Measurements from ENCODE around the gene PCP2.

The PCP2 gene

GRCh38 chr19:7618771-7619510 lies 14.6 kb downstream of the PCP2 start:
- DNase-seq: no peak

GRCh38 chr19:7618348-7618747 lies 15.2 kb downstream of the PCP2 start:
- DNase-seq: no peak

- DNase-seq: no peak
Measured at GRCh38 chr19:7617735-7618134, 15.8 kb downstream of the PCP2 start.

- no peak for DNase-seq
Measured at GRCh38 chr19:7617172-7617571, 16.3 kb downstream of the PCP2 start.

GRCh38 chr19:7614859-7615741 lies 18.4 kb downstream of the PCP2 start:
- DNase-seq: no peak

- DNase-seq: no peak
Measured at GRCh38 chr19:7612282-7613274, 20.9 kb downstream of the PCP2 start.

GRCh38 chr19:7611541-7612279 lies 21.8 kb downstream of the PCP2 start:
- no peak for DNase-seq

GRCh38 chr19:7610491-7611240 lies 22.9 kb downstream of the PCP2 start:
- no peak for DNase-seq

- no peak for DNase-seq
Measured at GRCh38 chr19:7607874-7608560, 25.5 kb downstream of the PCP2 start.

DNA sequence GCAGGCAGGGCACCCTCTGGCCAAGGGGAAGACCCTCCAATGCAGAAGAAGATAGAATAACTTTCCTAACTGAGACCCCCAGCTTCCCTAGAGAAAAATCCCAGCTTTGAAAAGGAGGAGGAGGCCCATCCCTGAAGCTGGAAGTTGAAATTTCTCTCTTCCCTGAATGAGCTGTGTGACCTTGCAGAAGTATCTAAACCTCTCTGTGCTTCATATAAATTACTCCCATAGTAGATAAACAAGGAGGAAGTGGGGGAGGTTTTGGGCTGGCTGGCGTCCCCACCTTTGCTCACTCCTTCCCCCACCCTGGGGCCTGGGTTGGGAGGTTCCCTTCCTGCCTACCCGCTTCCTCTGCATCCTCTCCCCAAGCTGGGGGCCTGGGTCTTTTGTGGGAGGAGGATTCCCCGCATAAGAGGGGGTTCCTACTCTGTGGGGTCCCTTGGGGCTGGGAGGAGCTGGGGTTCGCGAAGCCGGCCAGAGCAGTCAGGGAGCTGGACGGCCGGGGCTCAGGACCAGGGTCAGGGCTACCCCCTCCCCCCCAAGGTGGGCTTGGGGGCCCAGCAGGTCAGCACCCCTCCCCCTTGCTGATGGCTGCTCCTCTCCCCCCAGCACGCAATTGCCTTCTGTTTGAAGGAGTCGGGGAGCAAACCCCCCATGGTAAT lies 26.2 kb downstream of the PCP2 start:
- DNase-seq: no peak

- no peak for DNase-seq
Measured at GRCh38 chr19:7606289-7606688, 27.2 kb downstream of the PCP2 start.

- DNase-seq: no peak
Measured at GRCh38 chr19:7605490-7606222, 27.9 kb downstream of the PCP2 start.

DNA sequence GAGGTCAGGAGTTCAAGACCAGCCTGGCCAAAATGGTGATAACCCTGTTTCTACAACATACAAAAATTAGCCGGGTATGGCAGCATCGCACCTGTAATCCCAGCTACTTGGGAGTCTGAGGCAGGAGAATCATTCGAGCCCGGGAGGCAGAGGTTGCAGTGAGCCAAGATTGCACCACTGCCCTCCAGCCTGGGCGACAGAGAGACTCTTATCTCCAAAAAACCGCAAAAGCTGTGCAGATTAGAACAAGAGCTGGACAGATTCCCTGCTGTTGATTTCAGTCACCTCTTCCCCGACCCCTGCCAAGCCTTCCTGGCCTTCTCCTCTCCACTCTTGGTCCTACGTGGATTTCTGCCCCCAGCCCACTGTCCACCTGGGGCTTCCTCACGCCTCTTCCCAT lies 29.6 kb downstream of the PCP2 start:
- DNase-seq: no peak

DNA sequence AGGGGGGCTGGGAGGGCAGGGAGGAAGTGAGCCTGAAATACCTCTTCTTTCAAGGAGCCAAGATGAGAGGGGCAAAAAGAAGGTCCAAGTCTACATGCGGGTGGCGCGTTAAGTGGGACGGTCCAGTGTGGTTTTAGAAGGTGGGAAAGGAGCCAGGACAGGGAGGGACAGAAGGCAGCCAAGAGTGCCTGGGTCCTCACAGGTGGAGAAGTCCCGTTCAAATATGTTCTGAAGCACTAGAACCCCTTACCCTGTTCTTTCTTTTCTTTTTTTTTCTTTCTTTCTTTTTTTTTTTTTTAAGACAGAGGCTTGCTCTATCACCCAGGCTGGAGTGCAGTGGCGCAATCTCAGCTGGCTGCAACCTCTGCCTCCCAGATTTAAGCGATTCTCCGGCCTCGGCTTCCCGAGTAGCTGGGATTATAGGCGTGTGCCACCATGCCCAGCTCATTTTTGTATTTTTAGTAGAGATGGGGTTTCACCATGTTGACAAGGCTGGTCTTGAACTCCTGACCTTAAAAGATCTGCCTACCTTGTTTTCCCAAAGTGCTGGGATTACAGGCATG lies 30.5 kb downstream of the PCP2 start:
- DNase-seq: no peak

DNA sequence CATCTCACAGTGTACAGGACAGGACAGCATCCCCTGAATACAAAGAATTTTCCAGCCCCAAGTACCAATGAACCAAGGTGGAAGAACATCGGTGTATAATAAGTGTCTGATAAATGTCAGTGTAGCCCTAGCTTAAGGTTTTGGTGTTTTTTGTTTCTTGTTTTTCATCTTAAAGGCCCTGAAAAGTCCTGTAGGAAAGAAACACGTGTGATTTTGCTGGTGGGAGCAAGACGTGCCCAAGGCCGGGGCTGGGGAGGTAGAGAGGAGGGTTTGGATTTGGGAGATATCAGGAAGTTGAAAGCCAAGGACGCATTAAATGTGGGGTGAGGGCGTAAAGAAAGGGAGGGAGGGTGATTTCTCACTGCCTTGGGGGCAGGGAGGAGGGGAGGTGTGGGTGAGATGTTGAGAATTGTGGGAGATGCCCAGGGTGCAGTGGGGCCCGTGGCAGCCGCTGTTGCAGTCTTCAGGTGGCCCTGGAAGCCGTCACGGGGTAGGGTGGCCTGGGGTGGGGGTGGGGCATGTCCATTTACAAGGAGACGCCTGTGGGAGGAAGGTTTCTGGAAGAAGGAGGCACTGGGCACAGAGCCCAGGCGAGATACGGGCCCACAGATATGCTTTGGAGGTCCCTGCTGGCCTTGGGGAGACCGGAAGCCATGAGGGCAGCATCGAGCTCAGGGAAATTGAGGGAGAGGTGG lies 31.1 kb downstream of the PCP2 start:
- DNase-seq: no peak

DNA sequence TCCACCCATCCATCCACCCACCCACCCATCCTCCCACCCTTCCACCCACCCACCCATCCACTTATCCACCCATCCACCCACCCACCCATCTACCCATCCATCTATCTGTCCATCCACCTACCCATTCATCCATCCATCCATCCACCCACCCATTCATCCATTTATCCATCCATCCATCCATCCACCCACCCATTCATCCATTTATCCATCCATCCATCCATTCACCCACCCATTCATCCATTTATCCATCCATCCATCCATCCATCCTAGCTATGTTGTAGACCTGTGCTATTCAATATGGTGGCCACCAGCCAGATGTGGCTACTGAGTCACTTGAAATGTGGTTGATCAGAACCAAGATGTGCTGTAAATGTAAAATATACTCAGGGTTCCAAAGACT lies 32.8 kb downstream of the PCP2 start:
- DNase-seq: no peak

DNA sequence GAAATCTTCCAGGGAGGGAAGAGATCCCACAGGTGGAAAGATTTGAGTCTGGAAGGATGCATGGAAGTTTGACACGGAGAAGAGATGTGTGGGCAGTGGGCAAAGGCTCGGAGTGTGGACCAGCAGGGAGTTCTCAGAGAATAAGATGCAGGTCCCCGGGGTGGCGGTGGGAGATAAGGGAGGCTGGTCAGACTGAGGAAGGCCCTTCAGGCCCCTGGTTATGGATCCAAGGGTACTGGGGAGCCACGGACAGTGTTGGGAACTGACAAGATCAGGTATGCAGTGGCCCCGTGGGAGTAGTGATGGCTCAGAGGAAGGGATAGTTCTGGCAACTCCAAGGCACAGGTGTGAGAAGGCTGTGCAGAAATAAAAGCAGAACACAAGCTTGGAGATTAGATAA lies 35.3 kb downstream of the PCP2 start:
- DNase-seq: no peak

GRCh38 chr19:7597689-7598088 lies 35.8 kb downstream of the PCP2 start:
- no peak for DNase-seq

Measured in midbrain (tissue), 1 donor.